ENCODE results near the gene APCS. TPM values are rescaled to one million over a fixed set of nuclear protein-coding genes. Genes with fewer than 3 reads are reported as not detected.

APCS gene
- total and polyA plus RNA-seq, 9 of the 15 experiments (the other 6 are each of a cell fraction or from before 2014, with no cell fraction given): 0.29 TPM; not detected in 8

Other genes with a start within 250 kb of the APCS start
- not detected in 2 replicates for gene OR10J4, start 155.6 kb upstream of the APCS start, total RNA-seq (2014; rRNA removed)
- not detected in 2 replicates for gene OR10J4, start 155.6 kb upstream of the APCS start, total RNA-seq (2014; rRNA removed; fragmentation: Illumina TruSeq; extraction: Trizol)
- not detected in 2 replicates for gene OR10J4, start 155.6 kb upstream of the APCS start, total RNA-seq (2015; rRNA removed; fragmentation: Illumina TruSeq; extraction: Trizol)
- gene OR10J4, start 155.6 kb upstream of the APCS start, total RNA-seq (2021): not detected in 2 replicates
- gene OR10J4, start 155.6 kb upstream of the APCS start, polyA plus RNA-seq (2011; rRNA removed): not detected in 2 replicates
- gene OR10J4, start 155.6 kb upstream of the APCS start, polyA plus RNA-seq (2014; fragmentation: Illumina TruSeq; extraction: Trizol): not detected in 2 replicates
- gene OR10J4, start 155.6 kb upstream of the APCS start, polyA plus RNA-seq (2014; fragmentation: Nextera tagmentation; extraction: Ambion mirVana): not detected
- not detected in 2 replicates for gene OR10J4, start 155.6 kb upstream of the APCS start, polyA plus RNA-seq (2014; rRNA removed)
- not detected in 2 replicates for gene OR10J1, start 148.1 kb upstream of the APCS start, total RNA-seq (2014; rRNA removed)
- gene OR10J1, start 148.1 kb upstream of the APCS start, total RNA-seq (2014; rRNA removed; fragmentation: Illumina TruSeq; extraction: Trizol): not detected in 2 replicates
- not detected in 2 replicates for gene OR10J1, start 148.1 kb upstream of the APCS start, total RNA-seq (2015; rRNA removed; fragmentation: Illumina TruSeq; extraction: Trizol)
- not detected in 2 replicates for gene OR10J1, start 148.1 kb upstream of the APCS start, total RNA-seq (2021)
- not detected in 2 replicates for gene OR10J1, start 148.1 kb upstream of the APCS start, polyA plus RNA-seq (2011; rRNA removed)
- gene OR10J1, start 148.1 kb upstream of the APCS start, polyA plus RNA-seq (2014; fragmentation: Illumina TruSeq; extraction: Trizol): not detected in 2 replicates
- gene OR10J1, start 148.1 kb upstream of the APCS start, polyA plus RNA-seq (2014; fragmentation: Nextera tagmentation; extraction: Ambion mirVana): not detected
- not detected in 2 replicates for gene OR10J1, start 148.1 kb upstream of the APCS start, polyA plus RNA-seq (2014; rRNA removed)
- not detected in 2 replicates for gene OR10J5, start 51.8 kb upstream of the APCS start, total RNA-seq (2014; rRNA removed)
- not detected in 2 replicates for gene OR10J5, start 51.8 kb upstream of the APCS start, total RNA-seq (2014; rRNA removed; fragmentation: Illumina TruSeq; extraction: Trizol)
- not detected in 2 replicates for gene OR10J5, start 51.8 kb upstream of the APCS start, total RNA-seq (2015; rRNA removed; fragmentation: Illumina TruSeq; extraction: Trizol)
- gene OR10J5, start 51.8 kb upstream of the APCS start, total RNA-seq (2021): not detected in 2 replicates
- not detected in 2 replicates for gene OR10J5, start 51.8 kb upstream of the APCS start, polyA plus RNA-seq (2011; rRNA removed)
- gene OR10J5, start 51.8 kb upstream of the APCS start, polyA plus RNA-seq (2014; fragmentation: Illumina TruSeq; extraction: Trizol): not detected in 2 replicates
- not detected for gene OR10J5, start 51.8 kb upstream of the APCS start, polyA plus RNA-seq (2014; fragmentation: Nextera tagmentation; extraction: Ambion mirVana)
- gene OR10J5, start 51.8 kb upstream of the APCS start, polyA plus RNA-seq (2014; rRNA removed): not detected in 2 replicates
- gene CRP, start 126.8 kb downstream of the APCS start, total RNA-seq (2014; rRNA removed): not detected in 2 replicates
- gene CRP, start 126.8 kb downstream of the APCS start, total RNA-seq (2014; rRNA removed; fragmentation: Illumina TruSeq; extraction: Trizol): not detected in 2 replicates
- not detected in 2 replicates for gene CRP, start 126.8 kb downstream of the APCS start, total RNA-seq (2015; rRNA removed; fragmentation: Illumina TruSeq; extraction: Trizol)
- gene CRP, start 126.8 kb downstream of the APCS start, total RNA-seq (2021): 0.69 and 0.98 TPM in 2 replicates
- not detected in 2 replicates for gene CRP, start 126.8 kb downstream of the APCS start, polyA plus RNA-seq (2011; rRNA removed)
- not detected in 2 replicates for gene CRP, start 126.8 kb downstream of the APCS start, polyA plus RNA-seq (2014; fragmentation: Illumina TruSeq; extraction: Trizol)
- gene CRP, start 126.8 kb downstream of the APCS start, polyA plus RNA-seq (2014; fragmentation: Nextera tagmentation; extraction: Ambion mirVana): not detected
- gene CRP, start 126.8 kb downstream of the APCS start, polyA plus RNA-seq (2014; rRNA removed): not detected in 2 replicates
- 31.8 and 49.6 TPM in 2 replicates for gene DUSP23, start 193.1 kb downstream of the APCS start, total RNA-seq (2014; rRNA removed)
- gene DUSP23, start 193.1 kb downstream of the APCS start, total RNA-seq (2014; rRNA removed; fragmentation: Illumina TruSeq; extraction: Trizol): 13.2 and 13.7 TPM in 2 replicates
- gene DUSP23, start 193.1 kb downstream of the APCS start, total RNA-seq (2015; rRNA removed; fragmentation: Illumina TruSeq; extraction: Trizol): 15.8 and 19.9 TPM in 2 replicates
- 27.7 and 31.6 TPM in 2 replicates for gene DUSP23, start 193.1 kb downstream of the APCS start, total RNA-seq (2021)
- 11.2 and 12.9 TPM in 2 replicates for gene DUSP23, start 193.1 kb downstream of the APCS start, polyA plus RNA-seq (2011; rRNA removed)
- 8.7 and 12.9 TPM in 2 replicates for gene DUSP23, start 193.1 kb downstream of the APCS start, polyA plus RNA-seq (2014; fragmentation: Illumina TruSeq; extraction: Trizol)
- 1 to 10 TPM; 1.0 to 3.0 TPM for gene DUSP23, start 193.1 kb downstream of the APCS start, polyA plus RNA-seq (2014; fragmentation: Nextera tagmentation; extraction: Ambion mirVana)
- 34.8 and 36.2 TPM in 2 replicates for gene DUSP23, start 193.1 kb downstream of the APCS start, polyA plus RNA-seq (2014; rRNA removed)
- gene FCRL6, start 214.5 kb downstream of the APCS start, total RNA-seq (2014; rRNA removed): not detected in 2 replicates
- gene FCRL6, start 214.5 kb downstream of the APCS start, total RNA-seq (2014; rRNA removed; fragmentation: Illumina TruSeq; extraction: Trizol): not detected in 2 replicates
- gene FCRL6, start 214.5 kb downstream of the APCS start, total RNA-seq (2015; rRNA removed; fragmentation: Illumina TruSeq; extraction: Trizol): not detected in 2 replicates
- not detected in 2 replicates for gene FCRL6, start 214.5 kb downstream of the APCS start, total RNA-seq (2021)
- gene FCRL6, start 214.5 kb downstream of the APCS start, polyA plus RNA-seq (2011; rRNA removed): not detected in 2 replicates
- gene FCRL6, start 214.5 kb downstream of the APCS start, polyA plus RNA-seq (2014; fragmentation: Illumina TruSeq; extraction: Trizol): not detected in 2 replicates
- gene FCRL6, start 214.5 kb downstream of the APCS start, polyA plus RNA-seq (2014; fragmentation: Nextera tagmentation; extraction: Ambion mirVana): not detected
- gene FCRL6, start 214.5 kb downstream of the APCS start, polyA plus RNA-seq (2014; rRNA removed): not detected in 2 replicates
- not detected in 2 replicates for gene SLAMF8, start 239.0 kb downstream of the APCS start, total RNA-seq (2014; rRNA removed)
- not detected in 2 replicates for gene SLAMF8, start 239.0 kb downstream of the APCS start, total RNA-seq (2014; rRNA removed; fragmentation: Illumina TruSeq; extraction: Trizol)
- gene SLAMF8, start 239.0 kb downstream of the APCS start, total RNA-seq (2015; rRNA removed; fragmentation: Illumina TruSeq; extraction: Trizol): not detected in 2 replicates
- not detected in 2 replicates for gene SLAMF8, start 239.0 kb downstream of the APCS start, total RNA-seq (2021)
- 0.07 TPM in 1 of 2 replicates, not detected in the other for gene SLAMF8, start 239.0 kb downstream of the APCS start, polyA plus RNA-seq (2011; rRNA removed)
- gene SLAMF8, start 239.0 kb downstream of the APCS start, polyA plus RNA-seq (2014; fragmentation: Illumina TruSeq; extraction: Trizol): not detected in 2 replicates
- not detected for gene SLAMF8, start 239.0 kb downstream of the APCS start, polyA plus RNA-seq (2014; fragmentation: Nextera tagmentation; extraction: Ambion mirVana)
- not detected in 2 replicates for gene SLAMF8, start 239.0 kb downstream of the APCS start, polyA plus RNA-seq (2014; rRNA removed)

Data from K562 (cell line).